NCI-H146 treated with DMSO at 0.1 percent for 48 hours (cell line): Measurements from ENCODE around the gene CARHSP1.
"Not testable (repeated sequence)": the region's sequence is repeated elsewhere in the genome, so short reads cannot be mapped to it uniquely, and the experiment has no call there.

Experiments
- DNase-seq: peaks from one replicate; lab custom pipeline; 2025; ENCODE audit not compliant: unreplicated experiment; lab: John Stamatoyannopoulos, UW

CARHSP1 gene

DNA sequence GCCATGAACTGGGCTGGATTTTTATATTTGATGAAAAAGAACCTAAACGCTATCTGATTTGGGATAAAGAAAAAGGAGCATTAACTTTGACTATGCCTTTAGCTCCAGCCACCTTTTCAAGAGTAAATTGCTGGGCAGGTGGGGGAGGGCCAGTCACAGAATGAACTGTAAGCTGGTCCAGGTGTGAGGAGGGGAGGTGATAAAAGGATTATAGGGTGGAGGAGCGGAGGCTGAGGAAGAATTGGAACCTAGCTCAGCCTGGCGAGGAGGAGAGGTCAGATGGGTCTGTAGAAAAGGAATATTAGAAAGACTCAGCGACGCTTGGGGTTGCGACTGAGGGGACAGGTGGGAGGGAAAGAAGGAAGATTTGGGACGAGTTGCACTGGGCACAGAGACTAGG, 32.0 kb downstream of the CARHSP1 start:
- DNase-seq: not testable (repeated sequence)

DNA sequence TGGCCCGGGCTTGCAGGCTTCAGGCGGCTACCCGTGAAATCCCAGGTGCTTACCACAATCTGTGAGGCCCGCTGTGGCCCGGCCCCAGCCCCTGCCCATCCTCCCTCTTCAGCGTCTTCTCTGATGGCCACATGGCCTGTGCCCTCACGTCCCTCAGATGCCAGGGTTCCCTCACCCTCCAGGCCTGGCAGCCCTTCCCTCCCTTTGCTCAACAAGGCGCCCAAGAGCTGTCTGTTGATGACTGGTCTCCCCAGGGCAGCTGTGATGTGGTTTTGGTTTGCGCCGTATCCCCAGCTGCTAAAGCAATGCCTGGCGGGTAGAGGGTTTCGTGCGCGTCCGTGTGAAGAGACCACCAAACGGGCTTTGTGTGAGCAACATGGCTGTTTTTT, 36.1 kb downstream of the CARHSP1 start:
- DNase-seq: no peak

DNA sequence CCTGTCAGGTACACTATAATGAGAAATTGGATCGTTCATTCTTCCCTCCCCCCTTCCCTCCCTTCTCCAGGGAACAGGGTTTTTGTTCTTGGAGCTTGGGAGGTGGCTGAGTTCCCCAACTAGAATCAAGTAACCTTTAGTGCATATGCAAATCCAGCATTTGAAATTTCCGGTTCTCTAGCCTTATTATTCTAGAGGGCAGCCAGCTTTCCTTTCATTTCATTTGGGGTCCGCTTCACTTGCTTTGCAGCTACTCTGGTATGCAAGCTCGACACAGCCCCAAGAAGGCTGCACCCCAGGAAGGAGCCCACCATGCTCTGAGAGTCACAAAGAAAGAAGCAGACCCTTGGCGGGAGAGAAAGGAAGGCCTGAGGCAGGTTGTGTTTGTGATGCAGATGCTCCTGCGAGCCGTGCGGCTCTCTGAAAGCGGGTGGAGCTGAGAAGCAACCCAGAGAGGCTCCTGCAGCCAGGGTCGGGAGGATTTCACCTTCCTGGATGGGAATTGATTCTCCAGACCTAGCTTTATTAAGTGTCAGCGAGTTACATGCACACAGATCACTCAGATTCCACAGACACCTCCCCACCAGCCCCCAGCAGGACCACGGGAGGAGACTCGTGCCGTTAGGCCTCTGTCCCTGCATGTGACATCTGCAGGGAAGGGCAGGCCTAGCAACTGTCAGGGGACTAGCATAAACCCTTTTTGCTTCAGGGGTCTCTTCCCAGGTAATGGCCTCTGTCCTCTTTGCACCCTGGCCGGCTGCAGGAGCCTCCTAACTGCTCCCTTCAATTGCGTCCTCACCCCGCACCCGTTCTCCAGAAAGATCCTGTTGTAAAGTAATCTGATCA, 36.7 kb downstream of the CARHSP1 start:
- no peak for DNase-seq

GRCh38 chr16:8831450-8831849, 37.4 kb downstream of the CARHSP1 start:
- no peak for DNase-seq

DNA sequence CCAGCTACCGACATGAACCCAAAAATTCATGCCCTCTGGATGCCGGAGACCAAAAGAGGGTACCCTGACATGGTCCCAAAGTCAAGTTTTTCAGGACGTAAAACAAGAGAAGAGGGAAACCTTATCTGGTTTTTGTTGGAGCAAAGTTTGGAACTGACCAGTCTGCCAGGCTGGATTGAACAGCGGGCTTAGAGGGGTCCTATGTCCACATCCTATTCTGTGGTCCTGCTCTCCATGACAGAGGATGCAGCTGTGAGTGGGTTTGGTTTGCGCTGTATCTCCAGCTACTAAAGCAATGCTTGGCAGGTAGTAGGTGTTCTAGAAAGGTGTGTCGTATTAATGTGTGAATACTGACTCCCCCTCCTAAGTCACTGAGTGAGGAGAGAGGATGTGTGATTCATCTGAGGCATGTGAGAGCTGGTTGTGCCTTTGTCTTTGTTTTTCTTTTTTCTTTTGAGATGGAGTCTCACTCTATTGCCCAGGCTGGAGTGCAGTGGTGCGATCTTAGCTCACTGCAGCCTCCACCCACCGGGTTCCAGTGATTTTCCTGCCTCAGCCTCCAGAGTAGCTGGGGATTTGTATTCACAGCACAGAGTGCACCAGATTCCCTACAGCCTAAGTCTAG, 40.2 kb downstream of the CARHSP1 start:
- DNase-seq: no peak

DNA sequence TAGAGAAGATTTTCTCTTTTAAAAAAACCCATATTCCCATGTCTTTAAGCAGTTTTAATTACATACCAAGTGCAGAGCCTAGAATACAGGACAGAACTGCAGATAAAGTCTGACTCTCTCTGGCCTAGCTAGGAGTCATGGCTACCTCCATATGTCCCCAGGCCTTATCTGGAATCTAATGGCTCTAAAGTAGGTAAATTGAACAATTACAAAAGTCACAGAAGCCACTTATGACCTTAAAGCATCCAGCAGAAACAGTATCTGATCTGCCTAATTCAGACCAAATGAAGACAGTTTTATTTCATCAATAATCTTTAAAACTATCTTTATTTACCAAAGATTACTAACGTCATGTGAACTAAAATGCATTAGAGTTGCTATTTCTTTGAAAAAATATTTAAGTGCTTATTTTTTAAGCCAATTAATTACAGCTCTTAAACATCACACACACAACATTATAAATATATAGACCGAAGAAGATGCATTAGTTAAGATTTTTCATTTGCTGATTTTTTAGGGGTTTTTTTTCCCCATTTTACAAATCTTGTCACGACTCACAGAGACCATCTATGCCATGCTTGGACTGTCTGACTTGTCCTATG, 42.4 kb downstream of the CARHSP1 start:
- no peak for DNase-seq

DNA sequence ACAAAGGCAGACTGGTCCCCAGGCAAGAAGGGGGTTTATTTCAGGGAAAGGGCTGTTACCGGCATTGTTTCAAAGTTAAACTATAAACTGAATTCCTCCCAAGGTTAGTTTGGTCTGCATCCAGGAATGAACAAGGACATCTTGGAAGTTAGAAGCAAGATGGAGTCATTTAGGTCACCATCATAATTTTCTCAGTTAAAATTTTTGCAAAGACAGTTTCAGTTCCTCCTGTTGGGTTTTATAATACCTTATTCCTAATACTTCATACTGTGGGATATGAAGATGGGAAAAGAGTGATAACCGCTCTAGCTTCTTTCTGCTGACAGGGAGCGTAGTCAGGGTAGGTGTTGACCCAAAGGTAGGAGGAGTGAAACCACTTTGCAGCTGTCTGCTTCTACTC, 46.4 kb downstream of the CARHSP1 start:
- DNase-seq: no peak

GRCh38 chr16:8819411-8820034, 49.3 kb downstream of the CARHSP1 start:
- no peak for DNase-seq

- no peak for DNase-seq
Observed at GRCh38 chr16:8818504-8819270, 50.1 kb downstream of the CARHSP1 start.

DNA sequence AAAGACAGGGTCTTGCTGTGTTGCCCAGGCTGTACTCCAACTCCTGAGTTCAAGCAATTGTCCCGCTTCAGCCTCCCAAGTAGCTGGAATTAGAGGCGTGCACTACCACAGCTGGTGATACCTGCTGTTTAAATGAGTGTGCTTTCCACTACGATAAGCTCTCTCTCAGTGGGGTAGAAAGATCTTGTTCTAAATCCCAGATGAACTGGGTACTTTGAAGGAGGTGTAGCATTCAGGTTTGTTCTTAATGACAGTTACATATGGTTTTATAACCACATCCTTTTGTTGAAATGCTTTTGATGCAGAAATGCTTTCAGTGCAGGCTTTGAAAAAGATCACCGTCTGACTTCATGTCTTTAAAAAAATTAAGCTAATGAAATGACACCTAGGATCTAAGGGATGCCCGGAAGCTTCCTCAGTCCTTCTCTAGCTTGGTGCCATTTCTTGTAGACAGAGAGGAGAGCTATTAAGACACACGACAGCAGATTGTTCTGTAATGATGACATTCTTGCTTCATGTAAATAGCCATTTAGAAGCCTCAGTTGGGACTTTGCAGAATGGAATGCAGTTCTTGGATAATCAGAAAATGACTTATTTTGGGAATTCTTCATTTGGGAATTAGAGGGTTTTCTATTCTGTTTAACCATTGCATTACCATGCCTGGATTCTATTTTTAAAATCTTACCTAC, 51.7 kb downstream of the CARHSP1 start:
- no peak for DNase-seq

- DNase-seq: no peak
Observed at GRCh38 chr16:8814095-8814806, 54.6 kb downstream of the CARHSP1 start.

DNA sequence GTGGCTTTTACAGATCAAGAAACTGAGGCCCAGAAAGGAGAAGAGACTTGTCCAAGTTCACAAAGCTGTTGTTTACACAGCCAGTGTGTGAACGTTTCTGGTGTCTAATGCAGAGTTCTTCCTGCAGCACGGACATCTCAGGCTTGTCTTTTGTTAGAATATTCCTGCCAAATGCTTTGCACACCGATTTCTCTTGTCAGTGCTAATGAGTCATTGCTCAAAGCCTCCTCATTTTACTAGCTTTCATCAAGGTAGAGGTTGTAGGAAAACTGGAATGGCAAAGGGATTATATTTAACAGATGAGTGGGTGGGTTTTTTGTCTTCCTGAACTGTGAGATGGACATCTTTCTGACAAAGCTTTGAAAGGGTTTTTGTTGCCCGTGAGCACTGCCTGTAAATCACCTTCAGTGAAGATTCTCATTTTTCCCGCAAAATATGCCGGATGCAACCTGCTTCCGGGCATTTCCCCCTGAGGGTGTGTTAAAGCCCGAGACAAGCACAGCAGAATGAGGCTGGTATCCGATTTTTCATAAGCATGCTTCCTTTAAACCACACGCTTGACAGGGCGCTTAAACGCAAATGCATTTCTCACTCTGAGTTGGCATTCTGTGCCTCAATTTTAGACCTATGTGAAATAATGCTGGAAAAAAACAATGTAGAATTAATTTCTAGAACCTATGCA, 56.5 kb downstream of the CARHSP1 start:
- DNase-seq: no peak

DNA sequence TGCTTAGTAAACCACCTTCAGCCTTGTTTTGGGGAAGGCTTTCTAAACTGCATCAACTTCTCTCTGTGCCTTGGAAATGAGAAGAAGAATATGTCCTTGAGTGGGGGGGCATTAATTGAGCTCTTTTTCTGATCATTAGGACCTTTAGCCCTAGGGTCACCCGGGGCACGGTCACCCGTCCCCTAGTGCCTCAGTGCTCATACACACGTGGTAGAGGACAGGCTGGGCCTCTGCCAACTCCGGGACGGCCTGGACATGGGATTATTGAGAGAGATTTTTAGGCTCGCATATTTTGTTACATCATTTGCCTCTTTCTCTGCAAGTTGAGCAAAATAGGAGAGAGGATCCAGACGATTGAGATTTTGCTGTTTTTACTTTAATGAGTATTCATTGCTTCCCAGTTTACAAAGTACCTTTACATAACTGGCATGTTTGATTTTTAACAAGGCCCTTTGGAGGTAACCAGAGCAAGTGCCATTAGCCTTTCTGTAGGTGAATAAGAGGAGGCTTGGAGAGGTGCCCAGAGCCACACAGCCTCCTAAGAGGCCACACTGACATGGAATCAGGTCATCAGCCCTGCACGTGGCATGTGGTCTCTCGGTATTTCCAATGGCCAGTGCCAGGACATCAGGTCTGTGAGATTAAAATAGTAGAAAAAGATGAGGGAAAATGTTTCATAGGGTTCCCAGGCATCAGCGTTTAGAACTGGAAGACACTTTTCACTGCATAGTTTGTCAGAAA, 60.0 kb downstream of the CARHSP1 start:
- no peak for DNase-seq

DNA sequence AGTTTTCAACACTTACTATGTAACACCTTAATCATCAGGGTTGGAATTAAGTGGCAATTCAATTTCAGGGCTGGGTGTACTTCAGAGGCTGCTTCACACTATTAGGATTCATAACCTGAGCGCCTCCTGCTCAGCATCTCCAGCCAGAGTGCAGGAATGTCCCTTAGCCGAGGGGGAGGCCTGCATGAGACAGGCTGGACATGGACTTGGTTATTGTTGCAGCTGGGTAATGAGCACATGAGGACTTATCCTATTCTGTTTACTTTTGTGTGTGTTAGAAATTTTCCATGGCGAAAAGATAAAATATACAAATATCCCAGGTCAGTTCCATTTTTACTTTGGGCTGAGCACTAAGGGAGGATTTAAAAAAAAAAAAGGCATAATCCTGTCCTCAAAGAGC, 60.8 kb downstream of the CARHSP1 start:
- DNase-seq: no peak

GRCh38 chr16:8807189-8807588, 61.6 kb downstream of the CARHSP1 start:
- no peak for DNase-seq

DNA sequence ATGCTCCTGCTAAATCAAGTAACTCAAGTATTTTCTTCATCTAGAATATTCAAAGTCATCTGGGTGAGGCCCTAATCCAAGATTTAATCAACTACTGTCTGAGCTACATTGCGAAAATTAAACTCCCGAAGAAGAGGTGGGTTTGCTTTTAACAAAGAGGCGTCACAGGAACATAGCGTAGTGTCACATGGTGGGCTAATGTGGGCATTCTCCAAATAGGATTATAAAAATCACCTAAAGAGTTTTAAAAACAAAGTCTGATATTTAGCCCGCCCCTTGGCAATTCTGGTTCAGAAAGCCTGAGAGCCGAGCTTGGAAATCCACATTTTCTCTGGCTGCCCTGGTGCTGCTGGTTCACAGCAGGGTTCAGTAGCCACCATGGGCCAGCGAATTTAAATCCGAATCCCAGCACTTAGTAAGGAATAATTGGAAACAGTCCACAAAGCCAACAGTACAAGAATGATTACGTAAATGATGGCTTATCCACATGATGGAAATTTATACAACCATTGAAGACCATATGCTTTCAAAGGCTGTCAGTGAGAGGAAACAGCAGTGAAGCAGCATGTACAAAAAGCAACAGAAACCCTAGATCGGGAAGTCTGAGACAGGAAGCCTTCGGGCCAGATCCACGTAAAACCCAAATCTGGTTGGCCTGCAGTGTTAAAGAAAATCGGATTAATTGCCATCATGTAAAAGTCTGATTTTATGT, 62.4 kb downstream of the CARHSP1 start:
- no peak for DNase-seq

DNA sequence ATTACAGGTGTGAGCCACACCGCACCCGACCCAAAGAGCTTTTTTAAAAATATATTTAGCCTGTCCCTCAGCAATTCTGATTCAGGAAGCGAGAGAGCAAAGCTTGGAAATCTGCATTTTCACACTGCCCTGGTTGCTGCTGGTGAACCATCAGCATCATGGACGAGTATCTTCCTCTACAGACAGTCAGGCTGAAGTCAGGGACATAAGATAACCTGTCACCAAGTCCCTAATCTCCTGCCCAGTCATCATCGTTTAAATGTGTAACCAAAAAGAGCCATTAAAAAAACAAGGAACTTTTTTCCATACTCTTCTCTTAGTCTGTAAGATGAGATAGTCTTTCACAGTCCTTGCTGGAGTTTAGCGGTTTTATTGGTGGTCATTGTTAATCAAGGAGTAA, 64.5 kb downstream of the CARHSP1 start:
- no peak for DNase-seq

- not testable (repeated sequence) for DNase-seq
Observed at GRCh38 chr16:8803733-8804132, 65.1 kb downstream of the CARHSP1 start.
